Fibroblast of lung (primary cell): ENCODE data around the gene TNS1. TPM values are rescaled to one million over a fixed set of nuclear protein-coding genes. Genes with fewer than 3 reads are reported as not detected.

Source experiments
- DNase-seq, 2 donors: peaks; one replicate each; pipeline versions ENCODE4 v3.0.0 to v3.0.0-alpha.2; 2010; ENCODE audit warnings: low read depth in 2 of 2
- H2AFZ ChIP-seq: 2 replicates; pipeline ENCODE4 v1.5.1; 2012; ENCODE audit warnings: low read length, control low read depth, inconsistent platforms
- H3K27ac ChIP-seq: 2 replicates; pipeline ENCODE4 v1.5.1; 2011; ENCODE audit warnings: low read length, control low read depth; ENCODE audit not compliant: insufficient read depth
- H3K27me3 ChIP-seq: 2 replicates; pipeline ENCODE4 v1.5.1; 2011; ENCODE audit warnings: mild to moderate bottlenecking, low read length; ENCODE audit not compliant: control insufficient read depth, insufficient read depth
- H3K36me3 ChIP-seq: 2 replicates; pipeline ENCODE4 v1.5.1; 2011; ENCODE audit warnings: low read length; ENCODE audit not compliant: control insufficient read depth, insufficient read depth
- H3K4me1 ChIP-seq: 2 replicates; pipeline ENCODE4 v1.5.1; 2011; ENCODE audit warnings: low read length; ENCODE audit not compliant: control insufficient read depth, insufficient read depth; ENCODE audit errors: extremely low read depth
- H3K4me2 ChIP-seq: 2 replicates; pipeline ENCODE4 v1.5.1; 2011; ENCODE audit warnings: low read length, control low read depth; ENCODE audit not compliant: insufficient read depth; ENCODE audit errors: extremely low read depth
- H3K4me3 ChIP-seq, 4 experiments: fragments of 200-600 bp in 1 of 4; sonication (generic) in 1 of 4; replicated peaks in 1 of 4; 2 replicates each; pipeline ENCODE4 v1.5.1; 2011 to 2016; ENCODE audit warnings: low read length in 4 of 4, low read depth in 3 of 4, mild to moderate bottlenecking in 3 of 4, control low read depth in 2 of 4, inconsistent platforms in 1 of 4, mixed read lengths in 1 of 4; ENCODE audit not compliant: insufficient read depth in 1 of 4; ENCODE audit errors: control extremely low read depth in 1 of 4
- H3K79me2 ChIP-seq: 2 replicates; pipeline ENCODE4 v1.5.1; 2012; ENCODE audit warnings: mild to moderate bottlenecking, low read length, inconsistent platforms; ENCODE audit not compliant: control insufficient read depth, insufficient read depth
- H3K9ac ChIP-seq: 2 replicates; pipeline ENCODE4 v1.5.1; 2011; ENCODE audit warnings: mild to moderate bottlenecking, low read length, control low read depth; ENCODE audit not compliant: insufficient read depth
- H3K9me3 ChIP-seq: 2 replicates; pipeline ENCODE4 v1.5.1; 2012; ENCODE audit warnings: low read depth, low read length; ENCODE audit not compliant: control insufficient read depth, insufficient read depth
- H4K20me1 ChIP-seq: 2 replicates; pipeline ENCODE4 v1.5.1; 2011; ENCODE audit warnings: low read length; ENCODE audit not compliant: control insufficient read depth, insufficient read depth; ENCODE audit errors: extremely low read depth
- CTCF ChIP-seq, 2 donors: IDR thresholded peaks in 1 of 2; conservative IDR thresholded peaks in 1 of 2; 1 replicate in 1 of 2; 2 replicates in 1 of 2; pipeline ENCODE4 v1.5.1; 2011 to 2012; ENCODE audit warnings: low read length in 2 of 2, control low read depth in 1 of 2, inconsistent platforms in 1 of 2, low read depth in 1 of 2, mild to moderate bottlenecking in 1 of 2
- EZH2 ChIP-seq: IDR thresholded peaks from 2 replicates; pipeline ENCODE4 v1.5.1; 2012; ENCODE audit warnings: low read length, control low read depth, mild to moderate bottlenecking; ENCODE audit errors: missing control alignments
- polyA plus RNA-seq, 2 donors: library from polyadenylated mRNA; depleted of rRNA in 1 of 2; stranded (reverse) in 1 of 2; unstranded in 1 of 2; fragments of >200 nt; gene quantifications; 2 replicates each; pipeline ENCODE4 v1.2.1, GENCODE V29; 2011 to 2012; ENCODE audit warnings: missing spikeins in 1 of 2
- total RNA-seq: library from RNA; depleted of rRNA; stranded (reverse); fragments of >200 nt; gene quantifications from 2 replicates; pipeline ENCODE4 v1.2.1, GENCODE V29; 2014

TNS1 gene
- total and polyA plus RNA-seq, 2 donors (not counting 1 experiment from before 2014, with no cell fraction given) = 44.4 to 47.1 TPM

GRCh38 chr2:217802266-217802665 is 200.5 kb downstream of the TNS1 start:
- no peak overlapping the region for H3K4me2 ChIP-seq
- no peaks in the 10 kb centered on the region for H4K20me1 ChIP-seq
- no peak overlapping the region for H3K9ac ChIP-seq
- H2AFZ ChIP-seq = no peak overlapping the region
- DNase-seq = no peak
- no peaks in the 10 kb centered on the region for H3K79me2 ChIP-seq
- TF ChIP-seq CTCF (conservative IDR thresholded peaks at IDR 0.05 in 1 of 2, IDR thresholded peaks at IDR 0.05 in 1 of 2; ENCODE audit: low read depth in 1 of 2, low read length in 2 of 2) (no peak), EZH2 (no peak)
- peaks cover 13% of the 10 kb centered on the region for H3K36me3 ChIP-seq
- H3K27me3 ChIP-seq = no peaks in the 10 kb centered on the region
- no peak overlapping the region for H3K27ac ChIP-seq
- no peak overlapping the region for H3K4me3 ChIP-seq
- H3K9me3 ChIP-seq = no peaks in the 10 kb centered on the region
- peaks cover 6% of the 10 kb centered on the region for H3K4me1 ChIP-seq

GRCh38 chr2:217801711-217802110 is 201.1 kb downstream of the TNS1 start:
- DNase-seq = no peak
- Histone ChIP-seq H3K79me2 (no peaks in the 10 kb centered on the region), H3K9me3 (no peaks in the 10 kb centered on the region), H3K4me1 (peaks cover 6% of the 10 kb centered on the region), H3K36me3 (peaks cover 13% of the 10 kb centered on the region), H3K27ac (no peak overlapping the region), H3K4me2 (no peak overlapping the region), H2AFZ (no peak overlapping the region), H3K9ac (no peak overlapping the region), H3K27me3 (no peaks in the 10 kb centered on the region), H3K4me3 (no peak overlapping the region), H4K20me1 (no peaks in the 10 kb centered on the region)
- TF ChIP-seq EZH2 (no peak), CTCF (conservative IDR thresholded peaks at IDR 0.05 in 1 of 2, IDR thresholded peaks at IDR 0.05 in 1 of 2; ENCODE audit: low read depth in 1 of 2, low read length in 2 of 2) (no peak)

DNA sequence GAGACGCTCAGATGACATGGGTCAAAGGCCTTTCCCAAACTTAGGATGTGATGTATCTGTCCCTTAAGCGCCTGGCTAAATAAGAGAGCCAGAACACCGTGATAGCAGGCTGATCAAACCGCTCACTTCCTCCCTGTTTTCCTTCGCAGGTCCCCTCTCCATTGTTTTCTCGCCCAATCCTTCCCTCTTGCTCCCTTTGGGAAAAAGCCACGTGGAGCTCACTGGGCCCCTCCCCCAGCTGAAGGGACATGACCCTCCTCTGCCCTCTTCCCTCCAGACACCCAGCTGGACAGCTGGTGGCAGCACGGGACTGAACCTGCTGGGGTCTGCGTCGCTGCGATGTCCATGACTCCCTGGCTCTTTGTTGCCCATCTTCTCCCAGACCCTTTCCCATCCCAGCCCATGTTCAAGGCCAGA is 201.7 kb downstream of the TNS1 start:
- Histone ChIP-seq H3K4me2 (no peak overlapping the region), H2AFZ (no peak overlapping the region), H3K9me3 (no peaks in the 10 kb centered on the region), H3K4me3 (no peak overlapping the region), H3K79me2 (no peaks in the 10 kb centered on the region), H3K4me1 (peaks cover 6% of the 10 kb centered on the region), H4K20me1 (no peaks in the 10 kb centered on the region), H3K27ac (no peak overlapping the region), H3K9ac (no peak overlapping the region), H3K27me3 (no peaks in the 10 kb centered on the region), H3K36me3 (peaks cover 13% of the 10 kb centered on the region)
- TF ChIP-seq CTCF (conservative IDR thresholded peaks at IDR 0.05 in 1 of 2, IDR thresholded peaks at IDR 0.05 in 1 of 2; ENCODE audit: low read depth in 1 of 2, low read length in 2 of 2) = no peak
- no peak for TF ChIP-seq EZH2
- DNase-seq = no peak
